IPS-18a (cell line): ENCODE measurements around the gene PPP4R3B.
A peak's percentile ranks its signal among the peaks of the same experiment; 100 is the strongest.

Experiments
- H3K27ac ChIP-seq: one replicate; pipeline ENCODE4 v1.5.1; 2013; ENCODE audit warnings: low read length
- H3K27me3 ChIP-seq: one replicate; pipeline ENCODE4 v1.6.1; 2013; ENCODE audit warnings: mild to moderate bottlenecking, low read length; ENCODE audit not compliant: control insufficient read depth, insufficient read depth
- H3K36me3 ChIP-seq: one replicate; pipeline ENCODE4 v1.6.1; 2013; ENCODE audit warnings: low read depth, low read length; ENCODE audit not compliant: control insufficient read depth
- H3K4me1 ChIP-seq: one replicate; pipeline ENCODE4 v1.6.1; 2013; ENCODE audit warnings: low read depth, low read length; ENCODE audit not compliant: control insufficient read depth
- H3K4me3 ChIP-seq: one replicate; pipeline ENCODE4 v1.5.1; 2013; ENCODE audit warnings: low read length
- H3K9ac ChIP-seq: one replicate; pipeline ENCODE4 v1.6.1; 2013; ENCODE audit warnings: mild to moderate bottlenecking, low read length, moderate library complexity
- H3K9me3 ChIP-seq: one replicate; pipeline ENCODE4 v1.6.1; 2013; ENCODE audit warnings: low read depth, low read length; ENCODE audit not compliant: control insufficient read depth

PPP4R3B gene

DNA sequence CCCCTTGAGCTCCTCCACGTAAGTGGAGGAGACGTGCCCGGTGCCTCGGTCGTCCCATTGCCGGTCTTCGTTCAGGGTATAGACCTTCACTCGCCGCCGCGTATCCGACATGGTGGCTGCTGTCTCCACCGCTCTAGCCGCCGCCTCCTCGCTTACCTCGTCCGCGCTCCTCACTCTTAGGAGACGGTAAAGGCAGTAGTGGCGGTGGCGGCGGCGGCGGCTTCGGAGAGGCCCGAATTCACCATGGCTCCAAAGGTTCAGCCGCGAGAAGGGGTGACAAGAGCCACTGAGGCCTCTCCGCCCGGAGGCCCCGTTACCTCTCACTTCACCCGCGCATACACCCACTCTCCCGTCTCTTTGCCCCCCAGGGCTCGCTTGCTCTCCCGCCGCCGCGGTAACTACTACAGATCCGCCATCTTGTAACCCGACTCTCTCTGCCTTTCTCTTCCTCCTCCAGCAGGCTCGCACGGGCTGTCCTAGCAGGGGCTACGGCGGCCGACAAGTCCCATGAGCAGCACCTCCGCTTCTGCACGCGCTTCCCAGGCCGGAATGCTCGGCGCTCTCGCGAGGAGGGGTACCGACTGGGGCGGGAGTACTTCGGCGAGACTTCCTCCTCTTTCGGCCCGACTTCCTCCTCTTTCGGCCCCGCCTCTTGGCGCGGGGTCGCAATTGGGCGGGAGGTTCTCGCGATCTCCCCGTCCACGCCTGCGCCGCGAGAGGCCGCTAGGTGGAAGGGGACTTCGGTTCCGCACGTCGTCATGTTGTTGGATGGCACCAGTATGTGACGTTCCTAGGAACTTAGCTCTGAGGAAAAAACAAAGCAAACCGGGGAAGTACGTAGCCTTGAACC is at the start of gene PPP4R3B:
TSS of gene PPP4R3B (minus strand) at position 448 of the 850 bp plus-strand sequence. CDS start at position 111, 337 bp downstream.
- Histone ChIP-seq H3K27me3 (no peaks in the 10 kb centered on the region), H3K27ac (peak within 1 kb of the TSS; percentile 96), H3K4me3 (peak within 1 kb of the TSS; percentile 98), H3K9me3 (no peaks in the 10 kb centered on the region), H3K4me1 (peaks cover 7% of the 10 kb centered on the region), H3K36me3 (peaks cover 16% of the 10 kb centered on the region), H3K9ac (peak within 1 kb of the TSS; percentile 97)

DNA sequence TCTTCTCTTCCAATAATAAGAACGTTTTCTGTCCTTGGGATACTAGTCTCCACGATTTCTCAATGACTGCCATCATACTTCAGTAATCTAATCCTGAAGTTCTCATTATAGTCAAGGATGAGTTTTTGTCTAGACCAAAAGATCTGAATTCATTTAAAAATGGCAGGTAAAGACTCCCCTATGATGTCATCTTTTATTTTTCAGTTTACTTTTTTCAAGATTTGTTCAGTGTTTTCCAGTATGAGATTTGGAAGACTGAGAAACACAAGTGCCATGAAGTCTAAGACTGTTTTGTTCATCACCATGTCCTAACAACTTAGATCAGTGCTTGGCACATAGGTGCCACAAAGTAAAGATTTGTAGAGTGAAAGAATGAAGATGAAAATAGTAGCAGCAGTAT is 35.8 kb upstream of the PPP4R3B start:
- H3K4me3 ChIP-seq, result no peak overlapping the region
- H3K4me1 ChIP-seq, result peaks cover 4% of the 10 kb centered on the region
- peaks cover 47% of the 10 kb centered on the region for H3K36me3 ChIP-seq
- no peaks in the 10 kb centered on the region for H3K27me3 ChIP-seq
- no peak overlapping the region for H3K27ac ChIP-seq
- no peaks in the 10 kb centered on the region for H3K9me3 ChIP-seq
- no peak overlapping the region for H3K9ac ChIP-seq

DNA sequence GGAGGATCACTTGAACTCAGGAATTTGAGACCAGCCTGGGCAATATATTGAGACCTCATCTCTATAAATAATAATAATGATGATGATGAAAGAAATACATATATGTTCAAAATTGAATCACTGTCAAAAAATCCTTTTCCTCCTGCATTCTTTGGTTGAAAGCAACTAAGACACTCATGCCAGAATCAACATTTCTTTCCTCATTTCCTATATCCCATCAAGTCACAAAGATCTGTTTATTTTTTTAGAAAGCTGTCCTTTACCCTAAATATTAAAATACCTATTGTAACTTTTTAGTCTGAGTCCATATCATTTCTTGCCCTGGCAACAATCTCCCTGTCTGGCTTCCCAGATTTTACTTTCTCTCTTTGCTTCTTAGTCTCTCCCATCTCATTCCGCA is 31.8 kb upstream of the PPP4R3B start:
- H3K9me3 ChIP-seq, result no peaks in the 10 kb centered on the region
- H3K9ac ChIP-seq, result no peak overlapping the region
- H3K4me3 ChIP-seq, result no peak overlapping the region
- H3K27ac ChIP-seq, result no peak overlapping the region
- no peaks in the 10 kb centered on the region for H3K27me3 ChIP-seq
- no peaks in the 10 kb centered on the region for H3K4me1 ChIP-seq
- H3K36me3 ChIP-seq, result peaks cover 54% of the 10 kb centered on the region

DNA sequence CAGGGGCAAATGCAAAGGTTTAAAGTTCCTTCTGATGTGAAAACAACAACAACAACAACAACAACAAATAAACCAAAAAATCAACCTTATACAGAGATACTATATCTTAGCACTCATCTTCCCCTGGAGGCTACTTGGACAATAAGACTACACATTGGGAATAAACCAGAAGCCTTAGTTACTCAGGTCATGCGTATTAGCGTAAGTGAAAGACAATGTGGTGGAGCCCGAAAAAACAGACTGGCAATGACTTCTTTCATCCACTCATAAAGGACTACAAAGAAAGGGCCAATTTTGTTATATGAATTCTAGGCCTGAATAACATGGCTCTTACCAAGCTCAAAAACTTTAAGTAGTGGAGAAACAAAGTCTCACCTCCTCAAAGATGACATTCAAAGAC is 19.4 kb upstream of the PPP4R3B start:
- peaks cover 50% of the 10 kb centered on the region for H3K36me3 ChIP-seq
- no peak overlapping the region for H3K9ac ChIP-seq
- no peak overlapping the region for H3K4me3 ChIP-seq

DNA sequence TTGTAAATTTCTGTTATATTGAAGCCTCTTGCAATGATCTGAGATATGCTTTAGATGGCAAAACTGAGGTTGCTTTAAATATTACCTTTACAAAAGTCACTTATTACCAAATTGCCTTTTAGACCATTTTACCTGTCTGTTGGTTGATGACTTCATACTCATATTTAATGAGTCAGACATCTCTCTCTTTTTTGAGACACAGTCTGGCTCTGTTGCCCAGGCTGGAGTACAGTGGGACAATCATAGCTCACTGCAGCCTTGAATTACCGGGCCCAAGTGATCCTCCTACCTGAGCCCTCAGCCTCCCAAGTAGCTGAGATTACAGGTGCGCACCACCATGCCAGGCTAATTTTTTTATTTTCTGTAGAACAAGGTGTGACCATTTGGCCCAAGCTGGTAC is 11.5 kb upstream of the PPP4R3B start:
- no peak overlapping the region for H3K27ac ChIP-seq
- no peaks in the 10 kb centered on the region for H3K27me3 ChIP-seq
- peaks cover 5% of the 10 kb centered on the region for H3K36me3 ChIP-seq
- H3K4me1 ChIP-seq, result no peaks in the 10 kb centered on the region
- H3K4me3 ChIP-seq, result no peak overlapping the region
- H3K9me3 ChIP-seq, result no peaks in the 10 kb centered on the region
- no peak overlapping the region for H3K9ac ChIP-seq

More for the DNA sequence above, 19.4 kb upstream of the PPP4R3B start:
- no peaks in the 10 kb centered on the region for H3K4me1 ChIP-seq
- no peaks in the 10 kb centered on the region for H3K9me3 ChIP-seq
- no peaks in the 10 kb centered on the region for H3K27me3 ChIP-seq
- H3K27ac ChIP-seq, result no peak overlapping the region

DNA sequence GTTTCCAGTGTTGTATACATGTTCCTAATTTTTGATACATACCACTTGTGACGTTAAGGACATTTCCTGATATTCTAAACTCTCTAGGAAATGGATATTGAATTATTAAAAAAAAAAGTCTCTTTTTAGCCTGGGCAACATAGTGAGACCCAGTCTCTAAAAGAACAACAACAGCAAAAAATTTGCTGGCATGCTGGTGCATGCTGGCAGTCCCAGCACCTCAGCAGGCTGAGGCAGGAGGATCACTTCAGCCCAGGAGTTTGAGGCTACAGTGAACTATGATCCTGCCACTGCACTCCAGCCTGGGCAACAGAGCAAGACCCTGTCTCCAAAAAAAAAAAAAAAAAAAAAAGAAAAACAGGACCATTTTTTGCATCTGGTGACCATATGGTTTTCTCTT is 10.5 kb upstream of the PPP4R3B start:
- Histone ChIP-seq H3K4me3 (no peak overlapping the region), H3K27ac (no peak overlapping the region), H3K9ac (no peak overlapping the region), H3K36me3 (peaks cover 4% of the 10 kb centered on the region), H3K4me1 (no peaks in the 10 kb centered on the region), H3K9me3 (no peaks in the 10 kb centered on the region), H3K27me3 (no peaks in the 10 kb centered on the region)

DNA sequence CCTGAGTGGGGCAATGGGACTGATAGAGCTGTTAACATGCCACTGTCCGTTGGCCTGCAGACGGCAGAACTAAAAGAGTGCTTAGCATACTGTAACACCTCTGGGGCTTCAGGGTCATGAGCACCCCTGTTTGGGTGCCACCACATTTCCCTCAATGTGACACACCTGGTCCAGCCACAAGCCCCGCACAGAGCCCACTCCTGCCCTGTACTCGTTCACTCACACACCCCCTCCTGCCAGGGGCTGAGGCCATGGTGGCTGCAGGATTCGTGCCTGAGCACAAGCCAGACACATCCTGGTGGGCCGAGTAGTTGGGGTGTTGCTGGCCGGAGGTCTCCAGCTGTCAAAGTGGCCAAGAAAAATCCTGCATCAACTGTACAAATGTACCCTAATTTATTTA is 4.4 kb upstream of the PPP4R3B start:
- H3K4me3 ChIP-seq, result no peak overlapping the region

DNA sequence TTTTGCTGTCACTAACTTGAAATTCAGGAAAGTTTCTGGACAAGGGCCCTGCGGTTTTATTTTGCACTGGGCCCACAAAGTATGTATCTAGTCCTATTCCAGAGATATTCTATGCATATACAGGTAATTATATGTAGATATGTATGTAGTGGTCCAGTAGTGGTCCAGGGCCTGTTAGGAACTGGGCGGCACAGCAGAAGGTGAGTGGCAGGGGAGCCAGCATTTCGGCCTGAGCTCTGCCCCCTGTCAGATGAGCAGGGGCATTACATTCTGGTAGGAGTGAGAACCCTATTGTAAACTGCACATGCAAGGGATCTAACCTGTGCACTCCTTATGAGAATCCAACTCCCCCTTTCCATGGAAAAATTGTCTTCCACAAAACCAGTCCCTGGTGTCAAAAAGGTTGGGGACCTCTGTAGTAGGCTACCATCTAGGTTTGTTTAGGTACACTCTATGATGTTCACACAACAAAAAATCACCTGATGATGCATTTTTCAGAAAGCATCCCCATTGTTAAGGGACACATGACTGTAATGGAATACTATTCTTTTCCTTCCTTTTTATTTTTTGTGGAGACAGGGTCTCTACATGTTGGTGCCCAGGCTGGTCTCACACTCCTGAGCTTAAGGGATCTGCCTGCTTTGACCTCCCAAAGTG is 2.8 kb upstream of the PPP4R3B start:
- Histone ChIP-seq H3K4me1 (peaks cover 7% of the 10 kb centered on the region), H3K27ac (no peak overlapping the region), H3K9ac (no peak overlapping the region), H3K9me3 (no peaks in the 10 kb centered on the region), H3K4me3 (no peak overlapping the region), H3K27me3 (no peaks in the 10 kb centered on the region), H3K36me3 (peaks cover under 1% of the 10 kb centered on the region)

More for the DNA sequence above, 4.4 kb upstream of the PPP4R3B start:
- no peaks in the 10 kb centered on the region for H3K36me3 ChIP-seq
- peaks cover 4% of the 10 kb centered on the region for H3K4me1 ChIP-seq
- no peaks in the 10 kb centered on the region for H3K27me3 ChIP-seq
- no peaks in the 10 kb centered on the region for H3K9me3 ChIP-seq
- H3K27ac ChIP-seq, result no peak overlapping the region
- no peak overlapping the region for H3K9ac ChIP-seq

DNA sequence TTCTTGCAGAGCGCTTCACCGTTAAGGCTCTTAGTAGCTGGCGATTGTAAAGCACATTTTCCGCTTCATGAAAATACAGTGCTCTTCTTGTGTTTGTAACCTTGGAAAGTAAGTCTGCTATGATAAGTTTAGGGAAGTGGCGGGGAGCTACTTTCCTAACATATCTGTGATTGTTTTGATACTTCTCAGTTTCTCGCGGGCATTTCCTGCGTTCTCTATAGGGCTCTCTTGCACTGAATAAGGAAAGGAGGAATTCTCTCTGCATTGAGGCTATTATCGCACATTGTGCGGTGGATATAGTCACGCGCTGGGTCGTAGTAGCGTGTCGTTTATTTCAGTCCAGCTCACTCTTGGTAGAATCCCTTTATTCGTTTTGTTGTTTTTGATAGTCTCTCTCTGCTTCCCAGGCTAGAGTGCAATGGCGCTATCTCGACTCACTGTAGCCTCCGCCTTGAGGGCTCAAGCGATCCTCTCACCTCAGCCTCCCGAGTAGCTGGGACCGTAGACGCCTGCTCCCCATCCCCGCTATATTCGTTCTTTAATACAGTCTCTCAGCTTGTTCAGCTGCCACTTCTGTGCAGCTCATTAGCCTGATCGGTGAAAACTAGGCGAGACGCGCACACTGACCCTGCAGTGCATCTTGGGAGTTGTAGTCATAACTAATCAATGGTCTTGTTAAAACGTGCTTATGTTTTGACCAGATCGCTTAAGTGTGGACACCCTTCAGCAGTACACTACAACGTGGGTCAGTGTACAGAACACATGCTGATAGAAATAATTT is 1.0 kb upstream of the PPP4R3B start:
- Histone ChIP-seq H3K9me3 (no peaks in the 10 kb centered on the region), H3K4me3 (peak overlapping the region; percentile 92), H3K4me1 (peaks cover 7% of the 10 kb centered on the region), H3K27me3 (no peaks in the 10 kb centered on the region), H3K9ac (peak overlapping the region; percentile 83), H3K27ac (peak overlapping the region; percentile 44), H3K36me3 (peaks cover 16% of the 10 kb centered on the region)

DNA sequence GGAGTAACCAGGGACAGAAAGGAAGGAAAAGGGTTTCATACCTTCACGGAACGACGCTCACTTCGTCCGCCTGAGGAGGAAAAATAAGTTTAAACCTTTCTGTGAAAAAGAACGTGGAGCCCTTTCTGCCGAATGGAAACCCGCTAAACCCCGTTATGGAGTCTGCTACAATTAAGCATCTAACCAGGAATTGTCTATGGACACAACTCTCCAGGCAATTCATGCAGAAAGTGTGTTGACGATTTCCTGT is 528 bp upstream of the PPP4R3B start:
- H3K9ac ChIP-seq, result peak overlapping the region; percentile 83
- H3K36me3 ChIP-seq, result peaks cover 16% of the 10 kb centered on the region
- H3K4me3 ChIP-seq, result peak overlapping the region; percentile 92
- no peaks in the 10 kb centered on the region for H3K27me3 ChIP-seq
- H3K4me1 ChIP-seq, result peaks cover 7% of the 10 kb centered on the region
- peak overlapping the region; percentile 44 for H3K27ac ChIP-seq
- no peaks in the 10 kb centered on the region for H3K9me3 ChIP-seq

DNA sequence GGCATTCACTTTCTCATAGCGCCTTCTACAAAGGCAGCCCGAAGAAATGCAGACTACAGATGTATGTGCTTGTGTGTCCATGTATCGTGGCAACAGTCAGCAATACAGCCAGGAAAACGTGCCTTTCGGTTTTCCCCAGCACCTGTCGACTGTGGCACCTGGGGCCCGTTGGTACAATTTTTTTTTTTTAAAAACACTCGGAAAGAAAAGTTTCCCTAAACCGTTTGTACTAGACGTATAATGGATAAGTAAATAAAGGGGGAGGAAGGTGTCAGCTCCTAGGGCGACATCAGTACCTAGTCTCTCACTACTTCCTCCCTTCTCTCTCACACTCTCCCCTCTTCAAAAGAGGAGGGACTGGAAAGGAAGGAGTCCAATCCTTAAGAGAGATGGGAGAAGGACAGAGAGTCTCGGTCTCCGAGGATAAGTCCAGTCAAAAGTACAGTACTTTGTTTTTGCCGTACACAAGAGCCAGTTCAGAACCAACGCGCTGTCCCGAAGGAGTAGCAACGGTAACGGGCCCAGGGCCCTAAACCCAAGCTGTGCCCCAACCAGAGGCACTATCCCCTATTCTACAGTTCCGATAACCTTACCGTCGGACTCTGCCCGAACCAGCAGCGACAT is 759 bp downstream of the PPP4R3B start:
- Histone ChIP-seq H3K27ac (peak overlapping the region; percentile 96), H3K27me3 (no peaks in the 10 kb centered on the region), H3K9ac (peak overlapping the region; percentile 97), H3K4me1 (peaks cover 7% of the 10 kb centered on the region), H3K9me3 (no peaks in the 10 kb centered on the region), H3K36me3 (peaks cover 18% of the 10 kb centered on the region), H3K4me3 (peak overlapping the region; percentile 98)
